GM23338 (cell line): Measurements from ENCODE around the gene PPP1R2. TPM values are rescaled to one million over a fixed set of nuclear protein-coding genes. Genes with fewer than 3 reads are reported as not detected.

Source experiments
- ATAC-seq: fragments of 200-7000 bp; cut with Tn5 transposase; 3 replicates; pipeline ENCODE4 v1.9.1; 2020
- DNase-seq: peaks from one replicate; pipeline ENCODE4 v3.0.0-alpha.2; 2015; ENCODE audit warnings: low spot score
- H2AFZ ChIP-seq: fragments of 200-600 bp; sonication (generic); 2 replicates; pipeline ENCODE4 v1.8.0; 2016; ENCODE audit warnings: antibody characterized with exemption, mild to moderate bottlenecking, moderate library complexity
- H3F3A ChIP-seq: fragments of 200-600 bp; sonication (generic); replicated peaks from 2 replicates; pipeline ENCODE4 v1.8.0; 2017; ENCODE audit warnings: antibody characterized with exemption, mixed run types, low read depth
- H3K27ac ChIP-seq: fragments of 200-600 bp; sonication (generic); 2 replicates; pipeline ENCODE4 v1.6.1; 2016; ENCODE audit warnings: low read depth
- H3K27me3 ChIP-seq: fragments of 200-600 bp; sonication (generic); 2 replicates; pipeline ENCODE4 v1.8.0; 2016; ENCODE audit warnings: mild to moderate bottlenecking, mixed run types, moderate library complexity; ENCODE audit not compliant: insufficient read depth
- H3K36me3 ChIP-seq: fragments of 200-600 bp; sonication (generic); 2 replicates; pipeline ENCODE4 v1.8.0; 2016; ENCODE audit warnings: mild to moderate bottlenecking; ENCODE audit not compliant: insufficient read depth
- H3K4me1 ChIP-seq: fragments of 200-600 bp; sonication (generic); 2 replicates; pipeline ENCODE4 v1.8.0; 2016; ENCODE audit warnings: mild to moderate bottlenecking, moderate library complexity; ENCODE audit not compliant: insufficient read depth
- H3K4me2 ChIP-seq: fragments of 200-600 bp; sonication (generic); 2 replicates; pipeline ENCODE4 v1.7.1; 2017; ENCODE audit warnings: mixed run types
- H3K4me3 ChIP-seq: fragments of 200-600 bp; sonication (generic); 2 replicates; pipeline ENCODE4 v1.6.1; 2016; ENCODE audit warnings: mixed run types
- H3K79me2 ChIP-seq: fragments of 200-600 bp; sonication (generic); replicated peaks from 2 replicates; pipeline ENCODE4 v1.8.0; 2017; ENCODE audit warnings: mild to moderate bottlenecking; ENCODE audit not compliant: insufficient read depth
- H3K9me2 ChIP-seq: fragments of 200-600 bp; sonication (generic); 2 replicates; pipeline ENCODE4 v1.8.0; 2017; ENCODE audit not compliant: insufficient read depth
- H4K20me1 ChIP-seq: fragments of 200-600 bp; sonication (generic); replicated peaks from 2 replicates; pipeline ENCODE4 v1.8.0; 2017; ENCODE audit warnings: mild to moderate bottlenecking; ENCODE audit not compliant: insufficient read depth
- H3K27ac Mint-ChIP-seq: 2 replicates; pipeline ENCODE4 v1.8.0; 2020; ENCODE audit warnings: inconsistent platforms, mild to moderate bottlenecking, moderate library complexity, mixed read lengths
- H3K27me3 Mint-ChIP-seq: 3 replicates; pipeline ENCODE4 v1.8.0; 2022; ENCODE audit warnings: low read depth, mild to moderate bottlenecking, moderate library complexity, mixed read lengths, inconsistent platforms; ENCODE audit not compliant: insufficient read depth, poor library complexity
- H3K36me3 Mint-ChIP-seq: 3 replicates; pipeline ENCODE4 v1.8.0; 2021; ENCODE audit warnings: low read depth, mild to moderate bottlenecking, inconsistent platforms, moderate library complexity, mixed read lengths
- H3K4me1 Mint-ChIP-seq: 3 replicates; pipeline ENCODE4 v1.8.0; 2020; ENCODE audit warnings: mild to moderate bottlenecking, inconsistent platforms, mixed read lengths
- H3K4me3 Mint-ChIP-seq: 3 replicates; pipeline ENCODE4 v1.8.0; 2021; ENCODE audit warnings: moderate library complexity, mild to moderate bottlenecking, inconsistent platforms, mixed read lengths
- H3K9me3 Mint-ChIP-seq: 3 replicates; pipeline ENCODE4 v1.8.0; 2020; ENCODE audit warnings: moderate library complexity, mild to moderate bottlenecking, inconsistent platforms, mixed read lengths
- CREB1 ChIP-seq: fragments of 250-450 bp; sonication (Bioruptor Pico); IDR thresholded peaks from 2 replicates; pipeline ENCODE4 v1.5.0; 2020; ENCODE audit warnings: low read depth, mild to moderate bottlenecking, moderate library complexity
- CTCF ChIP-seq, 2 experiments: fragments of 200-600 bp in 1 of 2; sonication (generic) in 1 of 2; conservative IDR thresholded peaks; 2 replicates each; pipeline versions ENCODE4 v1.5.1 to v1.6.1; 2016 to 2017; ENCODE audit warnings: antibody characterized with exemption in 2 of 2, low read depth in 2 of 2, mild to moderate bottlenecking in 2 of 2, moderate library complexity in 1 of 2
- EZH2 ChIP-seq: fragments of 200-600 bp; sonication (generic); IDR thresholded peaks from one replicate; pipeline ENCODE4 v1.8.0; 2017; ENCODE audit warnings: antibody characterized with exemption, mild to moderate bottlenecking, low read depth; ENCODE audit not compliant: unreplicated experiment
- EZH2phosphoT487 ChIP-seq: fragments of 200-600 bp; sonication (generic); IDR thresholded peaks from one replicate; pipeline ENCODE4 v1.8.1; 2018; ENCODE audit warnings: antibody characterized with exemption; ENCODE audit not compliant: unreplicated experiment
- JUNB ChIP-seq: IDR thresholded peaks from one replicate; pipeline ENCODE4 v1.6.1; 2016; ENCODE audit warnings: antibody characterized with exemption; ENCODE audit not compliant: unreplicated experiment
- NANOG ChIP-seq: IDR thresholded peaks from 2 replicates; pipeline ENCODE4 v1.6.1; 2016; ENCODE audit warnings: antibody characterized with exemption, borderline replicate concordance
- POLR2AphosphoS5 ChIP-seq: IDR thresholded peaks from 2 replicates; pipeline ENCODE4 v1.6.1; 2016; ENCODE audit warnings: antibody characterized with exemption, low read depth
- REST ChIP-seq: IDR thresholded peaks from one replicate; pipeline ENCODE4 v1.6.1; 2018; ENCODE audit warnings: antibody characterized with exemption; ENCODE audit not compliant: unreplicated experiment
- STAT1 ChIP-seq: IDR thresholded peaks from one replicate; pipeline ENCODE4 v1.6.1; 2016; ENCODE audit warnings: antibody characterized with exemption; ENCODE audit not compliant: unreplicated experiment
- ZNF114 ChIP-seq: fragments of 250-450 bp; sonication (Bioruptor Pico); IDR thresholded peaks from 2 replicates; pipeline ENCODE4 v1.5.0; 2020; ENCODE audit warnings: mild to moderate bottlenecking, moderate library complexity
- ZNF331 ChIP-seq: fragments of 250-450 bp; sonication (Bioruptor Pico); IDR thresholded peaks from 2 replicates; pipeline ENCODE4 v1.5.0; 2020; ENCODE audit warnings: low read depth, mild to moderate bottlenecking, moderate library complexity
- polyA plus RNA-seq: library from polyadenylated mRNA; unstranded; fragments of >200 nt; fragmentation: Nextera tagmentation; extraction: Ambion mirVana; gene quantifications from 2 replicates; pipeline ENCODE4 v1.2.1, GENCODE V29; 2016
- total RNA-seq: library from RNA; depleted of rRNA; stranded (reverse); fragments of >200 nt; shearing (Covaris generic); gene quantifications from 2 replicates; pipeline ENCODE4 v1.2.3, GENCODE V29; 2014
- TF ChIP-seq, protein P1 (sequence below): IDR thresholded peaks from 2 replicates; pipeline ENCODE4 v1.6.1; 2016; ENCODE audit warnings: antibody characterized with exemption
- TF ChIP-seq, protein P2 (sequence below): fragments of 250-450 bp; sonication (Bioruptor Pico); IDR thresholded peaks from 2 replicates; pipeline ENCODE4 v1.5.0; 2020; ENCODE audit warnings: mild to moderate bottlenecking, moderate library complexity

The PPP1R2 gene
- total and polyA plus RNA-seq, 2 experiments from 2014 or later = 45.9 to 46.8 TPM

GRCh38 chr3:195551381-195551978 is 8.4 kb upstream of the PPP1R2 start:
- Mint-ChIP-seq H3K36me3 (no peaks in the 10 kb centered on the region), H3K4me1 (peaks cover 38% of the 10 kb centered on the region), H3K27ac (no peak overlapping the region), H3K27me3 (peaks cover 18% of the 10 kb centered on the region), H3K4me3 (no peak overlapping the region), H3K9me3 (no peaks in the 10 kb centered on the region)
- Histone ChIP-seq H3K27me3 (no peaks in the 10 kb centered on the region), H2AFZ (peak overlapping the region; percentile 28; the same call in 1 of the 2 replicates), H3K4me3 (no peak overlapping the region), H3K79me2 (no peaks in the 10 kb centered on the region), H3K4me2 (no peak overlapping the region), H3K36me3 (no peaks in the 10 kb centered on the region), H3K4me1 (peaks cover 24% of the 10 kb centered on the region), H3K9me2 (no peaks in the 10 kb centered on the region), H4K20me1 (no peaks in the 10 kb centered on the region), H3F3A (no peaks in the 10 kb centered on the region), H3K27ac (no peak overlapping the region)
- TF ChIP-seq POLR2AphosphoS5 (no peak), REST (no peak), ZNF114 (CRISPR knock-in tag) (no peak), NANOG (no peak), ZNF331 (CRISPR knock-in tag) (no peak), CREB1 (CRISPR knock-in tag) (no peak), EZH2 (no peak), JUNB (no peak), CTCF (conservative IDR thresholded peaks at IDR 0.05; ENCODE audit: low read depth in 2 of 2) (no peak), STAT1 (no peak), EZH2phosphoT487 (no peak)
- TF ChIP-seq, protein P1, sequence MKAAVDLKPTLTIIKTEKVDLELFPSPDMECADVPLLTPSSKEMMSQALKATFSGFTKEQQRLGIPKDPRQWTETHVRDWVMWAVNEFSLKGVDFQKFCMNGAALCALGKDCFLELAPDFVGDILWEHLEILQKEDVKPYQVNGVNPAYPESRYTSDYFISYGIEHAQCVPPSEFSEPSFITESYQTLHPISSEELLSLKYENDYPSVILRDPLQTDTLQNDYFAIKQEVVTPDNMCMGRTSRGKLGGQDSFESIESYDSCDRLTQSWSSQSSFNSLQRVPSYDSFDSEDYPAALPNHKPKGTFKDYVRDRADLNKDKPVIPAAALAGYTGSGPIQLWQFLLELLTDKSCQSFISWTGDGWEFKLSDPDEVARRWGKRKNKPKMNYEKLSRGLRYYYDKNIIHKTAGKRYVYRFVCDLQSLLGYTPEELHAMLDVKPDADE = no peak
- TF ChIP-seq, protein P2, sequence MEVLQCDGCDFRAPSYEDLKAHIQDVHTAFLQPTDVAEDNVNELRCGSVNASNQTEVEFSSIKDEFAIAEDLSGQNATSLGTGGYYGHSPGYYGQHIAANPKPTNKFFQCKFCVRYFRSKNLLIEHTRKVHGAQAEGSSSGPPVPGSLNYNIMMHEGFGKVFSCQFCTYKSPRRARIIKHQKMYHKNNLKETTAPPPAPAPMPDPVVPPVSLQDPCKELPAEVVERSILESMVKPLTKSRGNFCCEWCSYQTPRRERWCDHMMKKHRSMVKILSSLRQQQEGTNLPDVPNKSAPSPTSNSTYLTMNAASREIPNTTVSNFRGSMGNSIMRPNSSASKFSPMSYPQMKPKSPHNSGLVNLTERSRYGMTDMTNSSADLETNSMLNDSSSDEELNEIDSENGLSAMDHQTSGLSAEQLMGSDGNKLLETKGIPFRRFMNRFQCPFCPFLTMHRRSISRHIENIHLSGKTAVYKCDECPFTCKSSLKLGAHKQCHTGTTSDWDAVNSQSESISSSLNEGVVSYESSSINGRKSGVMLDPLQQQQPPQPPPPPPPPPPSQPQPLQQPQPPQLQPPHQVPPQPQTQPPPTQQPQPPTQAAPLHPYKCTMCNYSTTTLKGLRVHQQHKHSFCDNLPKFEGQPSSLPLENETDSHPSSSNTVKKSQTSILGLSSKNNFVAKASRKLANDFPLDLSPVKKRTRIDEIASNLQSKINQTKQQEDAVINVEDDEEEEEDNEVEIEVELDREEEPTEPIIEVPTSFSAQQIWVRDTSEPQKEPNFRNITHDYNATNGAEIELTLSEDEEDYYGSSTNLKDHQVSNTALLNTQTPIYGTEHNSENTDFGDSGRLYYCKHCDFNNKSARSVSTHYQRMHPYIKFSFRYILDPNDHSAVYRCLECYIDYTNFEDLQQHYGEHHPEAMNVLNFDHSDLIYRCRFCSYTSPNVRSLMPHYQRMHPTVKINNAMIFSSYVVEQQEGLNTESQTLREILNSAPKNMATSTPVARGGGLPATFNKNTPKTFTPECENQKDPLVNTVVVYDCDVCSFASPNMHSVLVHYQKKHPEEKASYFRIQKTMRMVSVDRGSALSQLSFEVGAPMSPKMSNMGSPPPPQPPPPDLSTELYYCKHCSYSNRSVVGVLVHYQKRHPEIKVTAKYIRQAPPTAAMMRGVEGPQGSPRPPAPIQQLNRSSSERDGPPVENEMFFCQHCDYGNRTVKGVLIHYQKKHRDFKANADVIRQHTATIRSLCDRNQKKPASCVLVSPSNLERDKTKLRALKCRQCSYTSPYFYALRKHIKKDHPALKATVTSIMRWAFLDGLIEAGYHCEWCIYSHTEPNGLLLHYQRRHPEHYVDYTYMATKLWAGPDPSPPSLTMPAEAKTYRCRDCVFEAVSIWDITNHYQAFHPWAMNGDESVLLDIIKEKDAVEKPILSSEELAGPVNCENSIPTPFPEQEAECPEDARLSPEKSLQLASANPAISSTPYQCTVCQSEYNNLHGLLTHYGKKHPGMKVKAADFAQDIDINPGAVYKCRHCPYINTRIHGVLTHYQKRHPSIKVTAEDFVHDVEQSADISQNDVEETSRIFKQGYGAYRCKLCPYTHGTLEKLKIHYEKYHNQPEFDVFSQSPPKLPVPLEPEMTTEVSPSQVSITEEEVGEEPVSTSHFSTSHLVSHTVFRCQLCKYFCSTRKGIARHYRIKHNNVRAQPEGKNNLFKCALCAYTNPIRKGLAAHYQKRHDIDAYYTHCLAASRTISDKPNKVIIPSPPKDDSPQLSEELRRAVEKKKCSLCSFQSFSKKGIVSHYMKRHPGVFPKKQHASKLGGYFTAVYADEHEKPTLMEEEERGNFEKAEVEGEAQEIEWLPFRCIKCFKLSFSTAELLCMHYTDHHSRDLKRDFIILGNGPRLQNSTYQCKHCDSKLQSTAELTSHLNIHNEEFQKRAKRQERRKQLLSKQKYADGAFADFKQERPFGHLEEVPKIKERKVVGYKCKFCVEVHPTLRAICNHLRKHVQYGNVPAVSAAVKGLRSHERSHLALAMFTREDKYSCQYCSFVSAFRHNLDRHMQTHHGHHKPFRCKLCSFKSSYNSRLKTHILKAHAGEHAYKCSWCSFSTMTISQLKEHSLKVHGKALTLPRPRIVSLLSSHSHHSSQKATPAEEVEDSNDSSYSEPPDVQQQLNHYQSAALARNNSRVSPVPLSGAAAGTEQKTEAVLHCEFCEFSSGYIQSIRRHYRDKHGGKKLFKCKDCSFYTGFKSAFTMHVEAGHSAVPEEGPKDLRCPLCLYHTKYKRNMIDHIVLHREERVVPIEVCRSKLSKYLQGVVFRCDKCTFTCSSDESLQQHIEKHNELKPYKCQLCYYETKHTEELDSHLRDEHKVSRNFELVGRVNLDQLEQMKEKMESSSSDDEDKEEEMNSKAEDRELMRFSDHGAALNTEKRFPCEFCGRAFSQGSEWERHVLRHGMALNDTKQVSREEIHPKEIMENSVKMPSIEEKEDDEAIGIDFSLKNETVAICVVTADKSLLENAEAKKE = no peak
- ATAC-seq (no peak), DNase-seq (no peak)
